LoVo (cell line): Measurements from ENCODE around the gene C16orf46.
"Not testable (repeated sequence)": the region's sequence is repeated elsewhere in the genome, so short reads cannot be mapped to it uniquely, and the experiment has no call there.

Source experiments
- DNase-seq: peaks from one replicate; pipeline ENCODE4 v3.0.0-alpha.2; 2016; ENCODE audit warnings: low spot score

C16orf46 gene, protein sequence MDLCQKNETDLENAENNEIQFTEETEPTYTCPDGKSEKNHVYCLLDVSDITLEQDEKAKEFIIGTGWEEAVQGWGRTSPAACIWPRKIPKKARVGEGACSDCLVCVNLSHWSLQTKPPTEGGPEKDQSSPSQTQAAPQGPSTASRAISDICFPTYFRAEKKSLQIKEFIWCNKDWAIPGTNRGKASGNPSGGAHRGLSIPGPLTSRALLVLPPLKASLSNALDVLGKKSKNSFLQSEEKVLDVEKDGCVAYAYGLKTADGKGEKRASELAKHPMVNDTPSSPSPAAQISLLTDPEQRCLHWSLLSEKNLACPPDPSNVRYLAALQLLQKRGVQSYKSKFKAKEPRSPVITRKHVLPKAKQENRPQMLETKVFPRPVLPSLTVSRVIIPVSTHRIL

DNA sequence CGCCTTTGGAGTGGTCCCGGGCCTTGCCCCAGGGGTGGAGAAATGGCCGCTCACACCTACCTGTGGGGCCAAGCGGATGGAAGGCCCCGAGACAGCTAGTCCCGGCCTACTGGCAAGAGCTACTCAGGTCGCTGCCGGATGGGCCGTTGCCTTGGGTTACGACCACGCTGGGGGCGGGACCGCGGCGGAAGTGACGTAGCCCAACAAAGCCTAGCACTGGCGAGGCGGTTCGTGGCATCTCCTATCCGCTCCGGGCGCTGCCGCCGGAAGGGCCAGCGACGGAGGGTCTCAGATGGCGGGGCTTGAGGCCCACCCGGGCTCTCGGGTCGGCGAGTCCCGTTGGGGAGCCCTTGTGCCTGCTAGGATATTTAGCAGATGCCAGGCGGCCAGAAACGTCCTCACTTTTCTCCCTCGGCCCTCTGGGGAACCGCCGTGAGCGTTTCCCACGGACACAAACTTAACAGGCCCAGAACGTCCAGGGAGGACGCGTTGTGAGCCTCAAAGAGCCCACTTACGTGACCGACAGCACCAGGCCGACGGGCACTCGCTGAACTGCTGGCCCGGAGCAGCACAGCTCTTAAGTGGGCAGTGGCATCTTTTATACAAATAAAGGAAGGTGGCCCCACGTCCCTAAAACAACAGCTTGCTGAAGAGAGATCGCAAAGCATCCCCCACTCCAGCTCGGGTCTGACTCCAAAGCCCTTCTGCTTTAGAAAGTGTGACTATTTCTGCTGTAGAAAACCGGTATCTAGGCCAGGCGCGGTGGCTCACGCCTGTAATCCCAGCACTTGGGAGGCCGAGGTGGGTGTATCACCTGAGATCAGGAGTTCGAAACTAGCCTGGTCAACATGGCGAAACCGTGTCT, at the start of gene C16orf46:
Gene C16orf46, minus strand, starts transcription at position 163 of the 865 bp plus-strand sequence. CDS start 13,283 bp downstream, outside the sequence.
- DNase-seq = peak; percentile 93

DNA sequence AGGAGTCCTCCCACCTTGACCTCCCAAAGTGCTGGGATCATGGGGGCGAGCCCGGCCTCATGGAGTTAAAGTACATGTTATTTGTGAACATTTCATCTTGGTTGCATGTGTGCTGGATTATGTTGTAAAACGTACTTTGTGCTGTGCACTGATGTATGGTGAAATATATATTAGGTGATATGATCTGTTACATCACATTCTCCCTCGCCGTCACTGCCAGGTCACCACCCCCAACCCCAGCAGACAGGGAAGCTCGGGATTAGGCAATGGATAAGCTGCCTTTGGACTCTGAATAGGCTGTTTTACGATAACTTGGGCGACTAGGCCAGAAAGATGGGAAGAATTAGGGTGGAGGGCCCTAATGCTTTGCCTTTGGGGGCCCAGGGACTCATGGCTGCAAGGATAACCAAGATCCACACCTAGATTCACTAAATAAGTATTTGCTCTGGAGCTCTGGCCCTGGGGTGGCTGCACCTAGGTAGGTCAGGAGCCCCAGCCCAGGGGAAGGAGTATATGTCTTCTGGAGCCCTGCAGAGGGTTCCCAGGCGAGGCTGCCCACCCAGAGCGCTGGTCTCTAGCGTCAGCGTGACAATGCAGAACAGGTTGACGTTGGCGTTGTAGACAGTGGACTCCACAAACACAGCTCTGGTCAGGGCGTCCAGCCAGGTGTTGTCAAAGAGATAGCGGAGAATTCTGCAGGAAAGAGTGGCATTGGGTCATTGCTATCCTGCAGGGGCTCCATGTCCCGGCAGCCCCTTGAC, 46.2 kb upstream of the C16orf46 start:
- DNase-seq = no peak

DNA sequence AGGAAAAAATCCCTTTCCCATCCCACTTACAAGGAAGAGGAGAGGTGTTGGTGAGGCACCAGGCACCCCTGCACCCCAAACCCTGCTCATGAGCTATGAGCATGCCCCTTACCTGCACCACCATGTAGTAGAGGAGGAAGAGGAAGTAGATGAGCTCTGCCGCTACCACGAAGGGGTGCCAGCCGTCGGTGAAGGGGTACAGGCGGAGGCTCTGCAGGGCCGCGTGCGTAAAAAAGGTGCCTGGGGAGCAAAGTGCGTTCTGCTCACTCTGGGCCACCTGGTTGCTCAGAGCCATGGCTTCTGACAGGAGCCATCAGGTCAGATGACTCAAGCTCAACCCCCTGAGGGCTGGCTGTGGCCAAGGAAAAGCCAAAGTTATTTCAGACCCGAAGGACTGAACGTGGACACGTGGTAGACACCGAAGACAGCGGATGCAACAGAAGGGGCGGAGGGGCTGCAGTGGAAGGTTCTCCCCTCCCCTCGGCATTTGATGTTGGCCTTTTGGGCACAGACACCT, 44.5 kb upstream of the C16orf46 start:
- DNase-seq = no peak

DNA sequence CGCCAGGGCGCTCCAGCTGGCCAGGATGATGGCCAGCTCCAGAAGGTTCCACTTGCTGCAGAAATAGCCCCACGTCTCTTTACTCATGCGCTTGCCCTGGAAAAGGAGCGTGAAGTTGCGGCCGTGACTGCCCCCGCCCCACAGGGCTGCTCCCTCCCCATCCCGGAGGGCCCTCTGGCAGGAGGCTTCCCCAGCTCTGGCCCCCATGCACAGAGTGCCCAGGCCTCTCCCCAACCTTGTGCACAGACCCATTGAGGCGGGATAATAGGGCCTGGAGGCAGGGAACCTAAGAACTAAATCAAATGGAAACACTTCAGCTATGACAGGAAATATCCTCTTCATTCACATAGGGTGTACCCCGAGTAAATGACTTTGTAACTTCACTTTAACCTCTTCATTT, 40.4 kb upstream of the C16orf46 start:
- DNase-seq = no peak

DNA sequence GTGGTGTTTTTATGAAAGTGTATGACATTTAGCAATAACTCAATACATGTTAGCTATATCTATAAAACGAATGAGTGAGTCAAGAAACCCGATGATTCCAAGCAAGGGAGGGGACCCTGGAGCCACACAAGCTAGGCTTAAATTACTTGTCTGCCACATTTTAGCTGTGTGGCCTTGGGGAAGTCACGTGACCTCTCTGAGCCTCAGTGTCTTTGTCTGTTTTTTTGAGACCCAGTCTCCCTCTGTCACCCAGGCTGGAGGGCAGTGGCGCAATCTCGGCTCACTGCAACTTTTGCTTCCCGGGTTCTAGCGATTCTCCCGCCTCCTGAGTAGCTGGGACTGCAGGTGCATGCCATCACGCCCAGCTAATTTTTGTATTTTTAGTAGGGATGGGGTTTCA, 39.2 kb upstream of the C16orf46 start:
- DNase-seq = no peak

DNA sequence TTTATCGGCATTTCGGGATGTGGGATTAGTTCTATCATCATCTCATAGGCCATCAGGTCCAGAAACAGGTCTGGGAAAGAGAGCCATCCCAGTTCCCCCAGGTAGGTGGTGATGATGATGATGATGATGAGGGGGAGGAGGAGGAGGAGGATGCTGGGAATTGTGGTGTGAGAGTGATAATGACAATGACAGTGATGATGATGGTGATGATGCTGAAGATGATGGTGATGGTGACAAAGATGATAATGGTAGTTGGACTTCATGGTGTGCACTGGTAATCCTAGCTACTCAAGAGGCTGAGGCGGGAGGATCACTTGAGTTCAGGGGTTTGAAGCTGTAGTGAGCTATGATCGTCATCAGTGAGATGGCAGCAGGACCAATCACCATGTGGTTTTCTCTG, 35.4 kb upstream of the C16orf46 start:
- DNase-seq = no peak

DNA sequence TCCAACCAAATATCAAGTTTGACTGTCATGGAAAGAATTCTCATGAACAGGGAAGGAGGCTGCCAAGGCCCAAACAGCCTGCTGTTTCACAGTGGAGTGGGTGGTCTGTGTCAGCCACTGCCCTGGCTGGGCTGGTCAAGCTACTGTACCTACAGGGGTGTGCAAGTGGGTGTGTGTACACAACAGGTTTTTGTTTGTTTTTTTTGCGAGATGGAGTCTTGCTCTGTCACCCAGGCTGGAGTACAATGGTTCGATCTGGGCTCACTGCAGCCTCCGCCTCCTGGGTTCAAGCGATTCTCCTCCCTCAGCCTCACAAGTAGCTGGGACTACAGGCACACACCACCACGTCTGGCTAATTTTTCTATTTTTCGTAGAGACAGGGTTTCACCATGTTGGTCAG, 32.2 kb upstream of the C16orf46 start:
- not testable (repeated sequence) for DNase-seq

DNA sequence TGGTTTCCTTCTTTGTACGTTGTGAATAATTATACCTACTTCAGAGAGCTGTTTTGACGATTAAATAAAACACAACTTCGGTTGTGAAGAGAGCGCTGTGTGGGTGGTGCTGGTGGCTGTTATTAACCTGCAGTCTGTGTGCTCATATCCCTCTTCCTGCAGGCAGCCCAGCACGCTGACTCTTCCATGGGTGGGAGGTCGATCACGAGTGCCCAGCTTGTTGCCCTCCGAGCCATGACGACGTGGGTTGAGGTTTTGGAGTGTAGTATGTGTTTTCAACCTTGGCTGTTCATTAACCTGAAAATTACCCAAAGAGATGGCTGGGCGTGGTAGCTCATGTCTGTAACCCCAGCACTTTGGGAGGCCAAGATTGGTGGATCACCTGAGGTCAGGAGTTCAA, 30.5 kb upstream of the C16orf46 start:
- DNase-seq = no peak

DNA sequence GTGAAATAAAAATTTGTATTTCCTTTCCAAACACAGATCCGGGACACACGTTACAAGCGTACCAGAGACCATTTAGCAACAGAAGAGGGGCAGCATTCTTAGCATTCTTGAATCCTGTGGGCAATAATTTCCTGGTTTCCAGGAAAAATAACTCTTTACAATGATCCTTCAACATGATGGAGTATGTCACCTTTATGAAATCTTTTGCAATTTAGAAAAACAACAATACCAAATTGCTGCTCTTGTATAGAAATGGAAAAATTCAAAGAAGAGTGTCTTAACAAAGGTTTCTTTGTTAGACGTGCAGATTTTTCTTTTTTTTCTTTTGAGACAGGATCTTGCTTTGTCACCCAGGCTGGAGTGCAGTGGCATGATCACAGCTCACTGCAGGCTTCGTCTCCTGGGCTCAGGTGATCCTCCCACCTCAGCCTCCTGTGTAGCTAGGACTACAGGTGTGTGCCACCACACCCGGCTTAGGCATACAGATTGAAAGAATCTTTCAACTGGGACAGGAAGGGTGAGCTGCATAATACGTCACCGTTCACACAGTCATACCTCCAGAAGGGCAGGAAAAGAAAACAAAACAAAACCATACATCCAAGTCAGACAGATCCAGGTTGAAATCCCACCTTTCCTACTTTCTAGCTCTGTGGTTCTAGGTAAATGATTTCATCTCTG, 29.9 kb upstream of the C16orf46 start:
- DNase-seq = no peak

DNA sequence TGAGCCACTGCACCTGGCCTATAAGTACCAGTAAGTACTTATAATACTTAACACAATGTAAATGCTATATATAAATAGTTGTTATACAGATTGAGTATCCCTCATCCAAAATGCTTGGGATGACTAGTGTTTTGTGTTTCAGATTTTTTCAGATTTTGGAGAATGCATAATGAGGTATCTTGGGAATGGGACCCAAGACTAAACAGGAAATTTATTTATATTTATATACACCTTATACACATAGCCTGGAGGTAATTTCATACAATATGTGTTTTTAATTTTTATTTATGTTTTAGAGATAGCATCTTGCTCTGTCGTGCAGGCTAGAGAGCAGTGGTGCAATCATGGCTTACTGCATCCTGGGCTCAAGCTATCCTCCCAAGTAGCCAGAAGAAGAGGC, 28.9 kb upstream of the C16orf46 start:
- no peak for DNase-seq

DNA sequence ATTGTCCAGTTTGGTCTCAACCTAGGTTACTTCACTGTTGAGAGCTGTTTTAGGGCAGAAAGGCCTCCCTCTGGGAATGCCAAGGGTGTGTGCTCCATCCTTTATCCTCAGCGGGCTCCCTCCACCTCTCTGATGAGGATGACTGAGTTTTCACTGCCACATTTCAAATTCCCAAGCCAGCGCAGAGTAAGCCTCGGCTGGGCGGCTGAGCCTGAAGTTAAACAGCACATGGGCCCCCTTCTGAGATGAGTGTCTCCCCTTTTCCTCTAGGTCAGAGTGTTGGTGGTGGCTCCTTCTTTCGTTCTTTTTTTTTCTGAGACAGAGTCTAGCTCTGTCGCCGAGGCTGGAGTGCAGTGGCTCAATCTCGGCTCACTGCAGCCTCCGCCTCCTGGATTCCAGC, 24.7 kb upstream of the C16orf46 start:
- no peak for DNase-seq

DNA sequence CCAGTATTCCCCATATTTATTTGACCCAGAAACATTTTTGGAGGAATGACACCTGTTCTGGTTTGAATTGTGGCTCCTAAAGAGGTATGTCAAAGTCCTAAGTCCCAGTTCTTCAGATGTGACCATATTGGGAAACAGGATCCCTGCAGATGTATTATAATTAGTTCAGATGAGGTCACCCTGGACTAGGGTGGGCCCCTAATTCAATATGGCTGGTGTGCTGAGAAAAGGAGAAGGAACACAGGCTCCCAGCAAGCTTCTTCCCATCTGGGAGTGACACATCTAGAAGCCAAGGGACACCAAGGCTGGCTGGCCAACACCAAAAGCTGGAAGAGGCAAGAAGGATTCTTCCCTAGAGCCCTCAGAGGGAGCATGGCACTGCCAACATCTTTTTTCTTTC, 22.9 kb upstream of the C16orf46 start:
- DNase-seq = no peak

DNA sequence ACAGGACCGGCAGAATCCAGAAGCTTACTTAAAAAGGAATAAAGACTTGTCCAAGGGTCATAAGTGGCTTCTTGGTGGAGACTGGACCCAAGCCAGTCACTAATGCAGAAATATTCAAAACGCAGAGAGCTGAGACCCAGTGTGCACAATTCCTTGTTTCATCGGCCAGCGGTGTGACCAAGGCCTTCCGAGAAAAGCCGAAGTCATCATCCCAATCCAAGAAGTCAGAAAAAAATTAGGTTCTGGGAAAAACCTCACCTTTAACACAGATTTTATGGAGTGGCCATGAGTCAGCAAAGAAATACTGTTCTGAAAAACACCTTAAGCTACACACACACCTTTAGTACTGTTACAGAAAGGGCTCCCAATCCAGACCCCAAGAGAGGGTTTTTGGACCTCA, 20.2 kb upstream of the C16orf46 start:
- DNase-seq = no peak

DNA sequence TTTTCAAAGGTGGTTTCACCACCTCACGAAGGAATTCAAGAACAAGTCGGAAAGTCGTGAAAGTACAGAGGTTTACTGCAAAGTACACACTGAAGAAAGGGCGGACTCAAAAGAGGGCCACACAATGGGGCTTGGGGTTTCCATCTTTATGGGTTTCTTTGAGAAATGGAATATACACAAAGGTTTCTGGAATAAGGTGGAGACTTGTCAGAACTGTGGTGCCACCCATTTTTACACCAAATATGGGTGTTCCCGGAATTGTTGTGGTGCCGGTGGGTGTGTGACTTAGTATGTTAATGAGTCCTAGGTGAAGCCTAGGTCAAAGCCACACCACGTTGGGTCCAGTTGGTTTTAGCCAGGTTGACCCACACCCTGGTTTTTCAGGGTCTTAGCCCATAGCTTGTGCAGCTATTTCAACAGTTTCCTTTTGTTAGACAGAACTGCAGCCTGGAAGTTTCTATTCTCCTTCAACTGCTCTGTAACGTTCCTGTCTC, 19.7 kb upstream of the C16orf46 start:
- no peak for DNase-seq

DNA sequence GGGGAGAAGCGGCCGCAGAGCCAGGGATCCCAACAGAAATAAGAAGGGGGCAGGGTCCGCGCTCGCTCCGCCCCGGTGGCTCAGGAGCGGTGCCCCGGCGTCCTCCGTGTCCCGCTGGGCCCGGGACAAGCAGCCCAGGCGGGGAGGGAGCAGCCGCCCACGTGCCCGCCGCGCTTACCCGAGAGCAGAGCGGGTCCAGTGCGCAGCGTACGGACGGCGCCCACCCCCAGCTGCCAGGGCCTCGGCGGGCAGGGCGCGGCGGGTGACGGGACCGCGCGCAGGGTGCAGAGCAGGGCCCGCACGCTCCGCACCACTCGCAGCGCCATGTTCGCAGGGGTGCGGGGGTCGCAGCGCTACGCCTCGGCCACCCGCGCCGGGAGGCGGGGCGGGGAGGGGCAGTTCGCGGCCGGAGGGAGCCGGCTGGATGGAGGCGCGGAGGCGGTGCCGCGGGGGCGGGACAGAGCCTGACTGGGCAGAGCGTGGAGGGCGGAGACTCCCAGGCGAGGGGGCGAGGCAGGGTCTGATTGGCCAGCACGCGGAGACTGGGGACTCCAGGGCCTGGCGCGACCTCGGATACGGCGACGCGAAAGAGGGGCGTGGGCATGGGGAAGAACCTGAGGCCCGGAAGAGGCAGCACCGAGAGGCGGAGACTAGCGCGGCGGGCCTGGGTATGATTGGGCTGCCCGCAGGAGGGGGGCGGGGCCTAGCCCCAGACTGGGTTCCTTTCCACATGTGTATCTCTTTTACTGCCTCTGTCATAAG, 19.1 kb upstream of the C16orf46 start, which contains the start of gene GCSH:
Gene GCSH, minus strand, starts transcription at position 443 of the 762 bp plus-strand sequence. Its CDS starts 117 bp downstream, at position 326.
- peak; percentile 97 for DNase-seq

DNA sequence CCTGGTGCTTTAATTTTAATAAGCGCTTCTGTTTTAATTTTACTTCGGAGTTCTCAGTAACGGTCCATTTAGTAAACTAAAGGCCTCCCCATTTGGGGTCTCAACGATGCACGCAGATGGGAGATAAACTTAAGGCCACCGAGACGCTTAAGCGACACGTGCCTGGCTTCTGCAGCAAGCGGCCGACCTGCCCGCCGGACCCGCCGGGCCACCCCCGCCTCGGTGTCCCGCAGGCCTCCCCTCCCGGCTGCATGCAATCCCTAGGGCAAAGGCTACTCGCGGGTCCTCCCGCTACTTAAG, 18.6 kb upstream of the C16orf46 start:
- no peak for DNase-seq

DNA sequence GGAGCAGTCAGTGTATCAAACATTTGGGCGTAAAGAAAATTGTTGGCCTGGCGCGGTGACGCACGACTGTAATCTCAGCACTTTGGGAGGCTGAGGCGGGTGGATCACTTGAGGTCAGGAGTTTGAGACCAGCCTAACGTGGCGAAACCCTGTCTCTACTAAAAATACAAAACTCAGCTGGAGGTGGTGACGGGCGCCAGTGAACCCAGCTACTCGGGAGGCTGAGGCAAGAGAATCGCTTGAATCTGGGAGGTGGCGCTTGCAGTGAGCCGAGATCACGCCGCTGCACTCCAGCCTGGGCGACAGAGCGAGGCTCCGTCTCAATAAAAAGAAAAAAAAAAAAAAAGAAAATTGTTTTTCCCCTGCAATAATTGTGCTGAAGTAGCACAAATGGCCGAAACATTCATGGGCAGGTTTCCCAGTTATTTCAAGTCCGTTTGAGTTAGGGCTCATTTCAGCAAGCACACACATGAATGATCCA, 17.8 kb upstream of the C16orf46 start:
- DNase-seq = no peak

DNA sequence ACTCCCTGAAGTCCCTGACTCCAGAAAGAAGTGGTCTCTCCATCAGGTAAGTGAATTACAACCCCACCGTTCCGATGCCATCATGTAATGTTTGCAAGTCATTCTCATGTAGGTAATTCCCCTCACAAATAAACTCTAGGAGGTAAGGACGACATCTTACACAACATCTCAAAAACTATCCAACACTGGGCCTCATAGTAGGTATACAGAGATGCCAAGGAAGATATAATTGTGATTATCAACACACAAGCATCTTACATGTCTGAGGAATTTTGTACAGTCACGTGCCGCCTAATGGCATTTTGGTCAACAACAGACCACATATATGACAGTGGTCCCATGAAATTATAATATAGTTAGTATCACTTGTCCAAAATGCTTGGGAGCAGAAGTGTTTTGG, 11.8 kb upstream of the C16orf46 start:
- DNase-seq = no peak

DNA sequence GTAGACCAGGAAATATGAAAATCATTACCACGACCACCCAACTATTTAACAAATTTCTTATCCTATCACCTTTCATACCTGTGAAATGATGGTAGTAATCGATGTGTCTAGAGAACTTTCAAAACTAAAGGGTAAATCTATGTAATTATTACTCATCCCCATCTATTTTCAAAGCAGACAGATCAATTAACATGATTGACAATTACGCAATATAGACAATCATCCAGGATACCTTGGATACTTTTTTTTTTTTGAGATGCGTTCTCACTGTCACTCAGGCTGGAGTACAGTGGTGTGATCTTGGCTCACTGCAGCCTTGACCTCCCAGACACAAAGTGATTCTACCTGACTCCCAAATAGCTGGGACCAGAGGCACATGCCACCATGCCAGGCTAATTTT, 4.0 kb upstream of the C16orf46 start:
- DNase-seq = no peak

DNA sequence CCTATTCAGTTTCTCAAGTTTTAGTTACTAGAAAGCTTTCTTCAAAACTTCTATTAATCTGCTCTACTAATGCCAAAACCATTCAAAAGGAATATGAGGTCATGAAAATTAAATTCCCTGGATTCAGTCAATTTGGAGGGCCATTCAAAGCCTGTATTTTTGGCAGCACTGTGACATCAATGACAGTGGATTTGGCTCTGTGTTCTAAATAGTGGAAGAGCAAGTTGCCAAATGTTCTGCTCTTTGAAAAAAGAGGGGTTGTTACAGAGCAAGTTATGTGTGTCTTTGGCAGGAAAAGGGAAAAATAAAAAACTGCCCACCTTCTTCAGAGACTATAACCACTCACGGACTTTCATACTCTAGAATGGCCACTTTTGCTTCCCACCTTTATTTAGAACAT, 3.2 kb upstream of the C16orf46 start:
- DNase-seq = no peak
